IPS-NIHi7 (cell line): ENCODE measurements around the gene STARD4.

Experiments used
- DNase-seq: peaks from one replicate; pipeline ENCODE4 v3.0.0; 2012; ENCODE audit warnings: mixed read lengths; ENCODE audit errors: extremely low spot score

STARD4 gene

DNA sequence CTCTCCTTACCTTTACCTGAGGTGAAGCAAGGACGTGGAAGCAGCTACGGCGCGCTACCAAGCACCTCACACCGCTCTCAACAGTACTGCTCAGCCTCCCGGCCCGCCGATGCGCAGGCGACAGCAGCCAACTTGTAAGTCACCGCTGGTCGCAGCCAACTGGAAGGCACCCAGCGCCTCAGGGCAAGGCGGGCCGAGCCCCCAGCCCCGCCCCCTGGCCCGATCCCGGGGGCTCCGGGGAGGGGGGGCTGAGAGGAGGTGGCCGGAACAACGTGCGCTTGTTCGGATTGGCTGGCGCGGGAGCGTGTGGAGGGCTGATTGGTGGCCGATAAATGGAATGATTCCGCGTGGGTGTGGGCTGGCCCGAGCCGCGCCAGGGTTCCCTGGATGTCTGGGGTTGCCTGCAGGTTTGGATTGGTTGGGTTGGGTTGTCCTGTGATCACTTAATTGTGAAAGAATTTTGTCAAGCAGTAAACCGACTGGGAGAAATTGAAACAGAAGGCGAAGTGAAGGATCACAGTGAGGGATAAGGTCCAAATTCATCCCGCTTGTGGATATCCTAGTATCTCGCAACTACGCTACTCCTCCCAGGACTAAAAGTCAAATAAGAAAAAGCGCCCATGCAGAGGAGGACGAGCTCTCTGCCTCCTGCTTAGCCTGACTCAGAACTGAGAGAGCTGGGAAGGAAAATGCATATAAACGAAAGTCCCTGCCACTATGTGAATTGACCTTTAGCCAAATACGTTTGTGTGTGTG, at the start of gene STARD4:
STARD4 (minus strand) TSS at position 161 of the 756 bp plus-strand sequence. CDS start 5,102 bp downstream, outside the sequence.
- DNase-seq = peak; percentile 95

GRCh38 chr5:111559680-111560079, 47.3 kb upstream of the STARD4 start:
- no peak for DNase-seq

- DNase-seq = no peak
Measured at GRCh38 chr5:111557686-111558085, 45.4 kb upstream of the STARD4 start.

DNA sequence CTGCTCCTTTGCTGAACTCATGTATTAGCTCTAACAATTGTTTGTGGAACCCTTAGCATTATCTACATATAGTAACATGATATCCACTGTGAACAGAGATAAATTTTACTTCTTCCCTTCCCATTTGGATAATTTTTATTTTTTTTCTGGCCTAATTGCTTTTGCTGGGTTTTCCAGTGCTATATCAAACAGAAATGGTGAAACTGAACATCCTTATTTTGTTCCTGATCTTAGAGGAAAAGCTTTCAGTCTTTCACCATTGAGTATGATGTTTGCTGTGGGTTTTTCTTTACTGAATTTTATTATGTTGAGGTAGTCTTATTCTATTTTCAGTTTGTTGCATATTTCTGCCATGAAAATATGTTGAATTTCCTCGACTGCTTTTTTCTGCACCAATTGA, 44.8 kb upstream of the STARD4 start:
- no peak for DNase-seq

- no peak for DNase-seq
Measured at GRCh38 chr5:111556501-111556900, 44.2 kb upstream of the STARD4 start.

DNA sequence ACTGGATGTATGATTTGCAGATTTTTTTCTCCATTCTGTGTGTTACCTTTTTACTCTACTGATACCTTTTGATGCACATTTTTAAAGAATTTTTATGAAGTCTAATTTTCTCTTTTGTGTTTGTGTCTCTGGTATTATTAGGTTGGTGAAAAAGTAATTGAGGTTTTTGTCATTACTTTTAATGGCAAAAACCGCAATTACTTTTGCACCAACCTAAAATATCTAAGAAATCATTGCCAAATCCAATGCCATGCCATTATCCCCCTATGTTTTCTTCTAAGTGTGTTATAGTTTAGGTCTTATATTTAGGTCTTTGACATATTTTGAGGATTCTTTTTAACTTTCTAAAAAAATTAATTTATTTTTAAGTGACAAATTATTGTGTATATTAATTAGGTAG, 43.4 kb upstream of the STARD4 start:
- no peak for DNase-seq

DNA sequence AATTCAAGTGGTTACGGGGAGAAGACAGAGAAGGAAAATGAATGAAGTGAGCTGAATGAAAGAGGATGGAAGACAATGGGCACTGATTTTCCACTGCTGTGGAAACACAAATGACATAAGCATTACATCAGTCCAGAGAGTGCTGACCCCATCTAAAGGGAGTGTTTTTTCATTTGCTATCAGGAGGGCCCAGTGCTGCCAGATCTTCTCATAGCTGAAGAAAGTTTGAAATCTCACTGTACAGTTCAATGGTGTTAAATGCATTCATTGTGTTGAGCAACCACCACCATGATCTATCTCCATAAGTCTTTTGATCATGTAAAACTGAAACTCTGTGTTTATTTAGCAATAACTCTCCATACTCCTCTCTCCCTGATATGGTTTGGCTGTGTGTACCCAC, 41.5 kb upstream of the STARD4 start:
- no peak for DNase-seq

DNA sequence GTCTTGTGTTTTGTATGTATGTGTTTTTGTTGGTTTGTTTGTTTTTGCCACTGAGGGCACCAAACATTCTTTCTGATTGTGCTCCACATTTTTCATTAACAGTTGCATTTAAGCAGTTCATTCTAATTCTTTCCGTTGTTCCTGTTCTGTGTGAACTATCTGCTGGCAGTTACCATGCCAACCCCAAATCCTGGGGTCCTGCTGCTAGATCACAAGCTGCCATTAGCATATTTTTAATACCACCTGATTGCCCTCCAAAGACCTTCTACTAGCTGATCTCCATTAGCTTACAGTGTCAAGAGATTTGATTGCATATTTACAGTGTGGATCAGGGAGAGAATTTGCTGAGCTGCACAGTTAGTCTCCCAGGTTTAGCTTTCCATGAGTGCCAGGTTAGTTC, 40.6 kb upstream of the STARD4 start:
- DNase-seq = no peak

DNA sequence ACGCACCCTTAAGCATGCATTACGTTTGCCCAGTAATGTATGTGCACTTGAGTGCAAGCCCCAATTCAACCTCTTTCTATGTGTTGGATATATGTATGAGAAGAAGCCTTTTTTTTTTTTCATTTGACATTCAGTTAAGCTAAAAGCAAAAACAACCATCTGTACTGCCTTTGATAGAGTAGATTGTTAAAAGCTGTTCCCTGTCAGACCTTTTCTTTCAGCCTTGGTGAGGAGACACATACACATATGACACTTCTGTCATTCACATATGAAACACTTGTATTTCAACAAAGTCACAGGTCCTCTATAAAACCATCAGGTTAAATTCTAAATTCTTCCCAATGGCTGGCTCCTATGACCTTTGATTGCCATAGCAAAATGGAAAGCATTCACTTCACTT, 40.2 kb upstream of the STARD4 start:
- DNase-seq = no peak

DNA sequence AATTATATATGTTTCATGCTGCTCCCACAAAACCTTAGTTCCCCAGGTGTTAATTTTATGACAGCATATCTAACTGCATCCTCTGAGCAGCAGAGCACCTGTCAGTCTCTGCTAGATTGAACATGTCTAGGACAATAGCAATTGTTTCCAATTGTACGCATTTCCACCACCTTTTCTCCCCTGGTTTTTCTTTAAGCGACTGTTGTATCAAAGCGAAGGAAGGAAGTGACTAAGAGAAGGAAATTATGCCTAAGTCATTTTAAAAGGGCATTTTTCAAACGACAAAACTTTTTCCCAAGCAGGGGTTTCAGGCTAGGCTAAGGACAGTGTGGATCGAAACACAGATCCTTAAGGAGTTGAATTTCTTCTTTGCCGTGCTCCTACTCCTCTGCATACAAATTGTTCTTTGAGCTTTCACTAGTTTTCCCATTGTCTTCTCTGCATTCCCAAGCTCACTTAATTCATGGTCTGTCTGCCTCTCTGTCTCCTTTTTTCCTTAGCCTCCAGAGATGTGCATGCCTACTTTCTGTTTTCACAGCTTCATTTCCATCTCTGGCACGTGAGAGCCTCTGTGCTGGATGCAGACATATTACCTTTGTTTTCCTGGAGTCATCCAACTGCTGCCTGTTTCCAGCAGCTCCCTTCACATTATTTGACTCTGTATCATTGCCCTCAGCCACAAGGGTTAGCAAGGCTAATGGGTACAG, 39.4 kb upstream of the STARD4 start:
- DNase-seq = no peak

DNA sequence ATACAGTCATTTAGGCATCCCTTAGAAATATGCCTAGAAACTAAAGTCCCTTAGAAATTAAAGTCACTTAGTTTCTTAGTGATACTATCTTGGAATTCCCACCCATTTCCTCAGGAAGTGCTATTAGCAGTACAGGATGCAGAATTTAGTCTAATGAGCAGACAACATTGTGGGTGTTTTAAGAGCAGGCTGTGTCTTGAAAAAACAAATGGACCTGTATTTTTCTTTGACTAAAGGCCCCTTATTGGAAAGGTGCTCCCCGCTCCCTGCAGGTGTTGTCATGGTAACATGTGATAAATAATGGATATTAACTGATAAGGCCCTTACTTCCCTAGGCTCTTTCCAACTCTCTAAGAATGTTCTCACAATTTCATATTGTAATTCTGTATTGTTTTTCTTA, 38.8 kb upstream of the STARD4 start:
- DNase-seq = no peak

DNA sequence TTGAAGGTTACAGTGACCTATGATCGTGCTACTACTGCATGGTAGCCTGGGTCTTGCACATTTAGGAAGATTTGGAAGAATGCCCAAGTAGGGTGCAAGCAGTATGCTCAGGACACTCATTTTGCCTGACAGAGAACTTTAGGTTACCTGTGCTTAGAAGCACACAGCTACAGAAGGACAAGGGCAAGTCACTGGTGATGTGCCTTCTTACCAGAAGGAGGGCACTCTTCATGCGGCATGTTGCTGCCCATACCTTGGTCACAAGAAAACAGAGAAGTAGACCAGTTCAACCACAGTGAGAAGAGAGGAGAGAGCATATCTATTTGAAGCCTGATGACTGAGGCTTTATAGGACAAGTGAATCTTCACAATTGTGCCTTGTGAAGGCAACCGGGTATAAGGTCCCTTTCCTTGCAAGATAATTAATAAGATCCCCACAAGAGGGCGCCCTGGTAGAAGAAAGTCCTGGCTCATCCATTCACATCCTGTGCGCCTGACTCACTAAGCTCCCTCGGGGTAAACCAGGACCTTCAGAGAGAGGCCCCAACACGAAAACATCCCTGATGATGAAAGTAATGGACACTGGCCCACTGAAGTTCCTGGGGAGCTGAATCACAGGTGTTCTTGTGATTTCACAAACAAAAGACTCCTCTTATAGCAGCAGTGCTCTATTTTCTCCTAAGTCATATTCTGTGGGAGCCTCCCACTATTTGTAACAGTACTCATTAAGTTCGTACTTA, 38.1 kb upstream of the STARD4 start:
- peak; percentile 83 for DNase-seq

- no peak for DNase-seq
Measured at GRCh38 chr5:111548992-111549649, 36.8 kb upstream of the STARD4 start.

GRCh38 chr5:111548348-111548950, 36.1 kb upstream of the STARD4 start:
- DNase-seq = no peak

DNA sequence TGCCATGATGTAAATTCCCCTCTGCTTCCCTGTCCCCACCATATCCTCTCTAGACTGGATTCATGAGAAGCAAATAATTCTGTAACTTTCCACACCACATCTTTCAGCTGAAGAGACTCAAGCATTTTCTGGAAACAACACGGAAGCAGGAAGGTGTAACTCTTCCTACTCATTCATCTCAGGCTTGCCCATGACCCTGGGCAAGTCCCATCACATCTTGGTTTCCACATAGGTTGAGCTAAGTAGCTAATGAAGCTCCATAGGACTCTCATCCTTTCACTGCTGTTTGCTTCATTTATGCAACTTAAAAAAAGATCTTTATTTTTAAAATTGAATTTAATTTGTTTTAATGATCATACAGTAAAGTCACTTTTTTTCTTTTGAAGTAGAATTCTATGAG, 32.7 kb upstream of the STARD4 start:
- DNase-seq = no peak

DNA sequence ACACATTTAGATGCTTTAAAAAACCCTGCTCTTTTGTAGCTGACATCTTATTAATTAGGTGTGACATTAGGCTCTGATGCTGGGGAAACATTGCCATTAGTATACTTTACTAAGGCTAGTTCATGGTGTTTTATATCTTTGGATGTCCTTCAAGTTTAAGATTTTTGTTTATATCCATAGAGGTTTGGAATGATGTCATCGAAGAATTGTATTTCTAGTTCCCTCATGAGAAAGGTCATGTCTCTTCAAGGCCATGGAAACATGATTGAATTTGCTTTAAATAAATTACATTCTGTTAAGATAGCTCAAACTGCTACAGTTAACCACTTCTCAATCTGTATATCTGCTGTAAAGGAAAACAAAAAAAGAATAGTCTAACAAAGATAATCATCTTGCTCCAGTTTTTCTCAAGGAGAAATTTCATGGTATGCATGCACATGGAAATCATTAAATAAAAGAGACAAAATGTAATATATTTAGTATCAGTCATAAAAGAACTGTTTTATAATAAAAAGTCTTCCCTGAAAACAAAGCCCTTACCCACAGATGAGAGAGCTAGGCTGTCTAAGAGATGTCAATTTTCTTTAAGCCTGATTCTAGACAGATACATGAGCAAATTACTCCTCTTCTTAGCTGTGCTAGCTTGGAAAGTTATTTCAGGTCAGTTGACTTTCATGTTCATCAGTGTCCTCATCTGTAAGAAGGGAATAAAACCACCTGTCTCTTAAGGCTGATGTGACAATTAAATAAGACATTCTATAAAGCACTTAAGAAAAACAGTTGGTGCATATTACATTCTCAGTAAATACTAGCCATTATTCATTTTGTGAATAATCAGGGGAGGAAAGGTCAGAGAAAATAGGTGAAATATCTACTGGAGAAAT, 25.0 kb upstream of the STARD4 start:
- no peak for DNase-seq

DNA sequence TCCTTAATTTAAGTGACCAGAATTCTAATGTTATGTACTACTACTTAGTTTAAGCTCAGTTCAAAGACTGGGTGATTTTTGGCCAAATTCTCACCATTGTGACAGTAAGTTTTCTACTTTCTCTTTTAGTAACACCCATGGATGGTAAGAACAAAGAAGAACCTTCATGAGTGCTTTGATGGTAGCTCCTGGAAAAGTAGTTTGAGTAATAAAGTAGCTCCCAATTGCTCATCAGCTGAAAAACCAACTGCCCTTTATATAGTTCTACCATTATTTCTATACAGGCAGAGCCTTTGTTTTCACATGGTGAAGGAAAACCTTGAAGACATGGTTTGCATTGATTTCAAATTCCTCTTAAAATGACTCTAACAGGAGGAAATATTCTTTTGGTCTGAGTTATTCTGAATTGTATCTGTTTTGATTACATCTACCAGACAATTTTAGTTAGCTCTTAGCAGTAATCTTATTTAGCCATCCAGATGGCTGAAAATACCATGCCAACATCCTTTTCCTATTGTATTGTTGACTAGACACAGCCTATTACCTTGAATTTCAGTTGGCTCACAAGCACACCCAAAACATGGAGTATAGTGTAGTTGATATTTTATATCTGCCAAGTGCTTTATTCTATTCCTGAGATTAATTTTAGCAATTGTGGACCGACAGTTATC, 23.7 kb upstream of the STARD4 start:
- DNase-seq = no peak

DNA sequence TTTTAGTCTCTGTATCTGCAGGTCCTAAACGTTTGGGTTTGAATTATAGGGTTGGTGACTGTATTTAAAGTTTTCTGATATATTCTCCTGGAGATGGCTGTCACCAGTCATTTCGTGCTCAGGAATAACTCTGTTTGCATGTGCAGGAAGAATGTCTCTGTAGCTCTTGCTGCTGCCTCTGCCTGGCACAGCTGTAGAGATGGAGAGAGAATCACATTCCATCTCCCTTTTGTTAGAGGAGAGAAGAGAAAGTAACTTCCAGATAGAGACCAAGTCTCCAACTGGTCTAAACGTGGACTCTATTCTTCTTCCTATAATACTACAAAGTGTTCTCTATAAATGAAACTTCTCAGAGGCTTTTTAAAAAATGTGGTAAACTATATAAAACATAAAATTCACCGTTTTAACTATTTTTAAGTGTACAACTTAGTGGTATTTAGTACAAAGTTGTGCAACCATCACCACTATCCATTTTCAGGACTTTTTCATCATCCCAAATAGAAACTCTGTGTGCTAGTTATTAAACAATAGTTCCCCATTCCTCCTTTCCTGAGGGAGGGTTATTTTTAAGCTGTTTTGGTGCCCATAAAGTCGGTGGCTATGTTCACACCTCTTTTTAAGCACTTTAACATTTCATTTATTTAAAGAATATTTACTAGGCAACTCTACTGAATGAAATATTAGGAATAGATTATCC, 20.7 kb upstream of the STARD4 start:
- no peak for DNase-seq

GRCh38 chr5:111530298-111530740, 18.0 kb upstream of the STARD4 start:
- peak; percentile 26 for DNase-seq
